NOMO-1 treated with dmso at 0.1 percent for 144 hours (cell line): ENCODE results near the gene ASZ1.

ENCODE experiments used
- DNase-seq: peaks from one replicate; lab custom pipeline; 2025; ENCODE audit not compliant: unreplicated experiment; lab: John Stamatoyannopoulos, UW

The ASZ1 gene

DNA sequence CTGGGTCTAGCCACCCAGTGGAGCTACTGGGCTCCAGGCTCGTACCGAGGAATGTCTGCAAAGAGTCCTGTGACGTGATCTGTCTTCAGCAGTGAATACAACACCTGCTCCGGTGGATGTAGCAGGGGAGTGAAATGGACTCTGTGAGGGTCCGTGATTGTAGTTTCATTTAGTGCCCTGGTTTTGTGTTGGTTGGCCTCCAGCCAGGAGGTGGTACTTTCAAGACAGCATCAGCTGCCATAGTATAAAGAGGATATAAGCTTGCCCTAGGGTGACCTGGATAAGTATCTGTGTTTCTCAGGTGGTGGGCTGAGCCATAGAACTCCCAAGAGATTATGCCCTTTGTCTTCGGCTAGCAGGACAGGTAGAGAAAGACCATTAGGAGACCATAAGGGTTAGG is 79.8 kb downstream of the ASZ1 start:
- DNase-seq = no peak

DNA sequence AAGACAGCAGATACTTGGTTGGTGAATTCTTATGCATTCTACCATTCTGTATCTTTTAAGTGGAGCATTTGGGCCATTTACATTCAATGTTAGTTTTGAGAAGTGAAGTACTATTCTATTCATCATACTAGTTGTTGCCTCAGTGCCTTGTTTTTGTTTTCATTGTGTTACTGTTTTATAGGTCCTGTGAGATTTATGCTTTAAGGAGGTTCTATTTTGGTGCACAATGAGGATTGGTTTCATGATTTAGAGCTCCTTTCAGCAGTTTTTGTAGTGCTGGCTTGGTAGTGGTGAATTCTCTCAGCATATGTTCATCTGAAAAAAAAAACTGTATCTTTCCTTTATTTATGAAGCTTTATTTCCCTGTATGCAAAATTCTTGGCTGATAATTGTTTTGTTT is 81.1 kb downstream of the ASZ1 start:
- no peak for DNase-seq

DNA sequence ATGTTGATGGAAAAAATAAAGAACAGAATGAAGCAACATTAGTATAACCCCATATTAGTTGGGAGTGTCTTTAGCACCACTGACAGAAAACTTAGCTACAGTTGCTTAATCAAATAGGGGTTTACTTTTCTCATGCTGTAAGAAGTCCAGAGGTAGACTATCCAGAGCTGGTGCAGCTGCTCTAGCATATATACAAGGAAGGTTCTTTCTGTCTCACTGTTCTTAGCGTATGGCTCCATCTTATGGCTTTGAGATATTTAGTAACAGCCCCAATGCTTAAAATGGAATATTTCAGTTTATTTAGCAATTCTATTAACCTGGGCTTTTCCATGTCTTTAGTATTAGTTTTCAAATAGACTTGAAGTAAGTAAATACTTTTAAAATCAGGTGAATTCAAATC is 89.3 kb downstream of the ASZ1 start:
- DNase-seq = no peak

DNA sequence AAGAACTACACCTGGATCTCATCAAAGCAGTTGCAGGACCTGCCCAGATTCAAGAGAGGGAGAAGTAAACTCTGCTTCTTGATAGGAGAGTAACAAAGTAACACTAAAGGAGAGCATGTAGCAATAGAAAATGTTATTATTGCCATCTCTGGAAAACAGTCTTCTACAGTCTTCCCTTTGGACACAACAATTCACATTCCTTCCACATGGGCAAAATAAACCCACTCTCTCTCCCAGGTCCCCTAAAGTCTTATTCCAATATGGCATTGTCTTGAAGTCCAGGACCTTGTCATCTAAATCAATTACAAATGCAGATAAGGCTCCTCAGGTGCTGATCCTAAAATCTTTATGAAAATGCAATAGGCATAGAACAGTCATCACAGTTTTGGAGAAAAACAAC is 94.1 kb downstream of the ASZ1 start:
- no peak for DNase-seq

DNA sequence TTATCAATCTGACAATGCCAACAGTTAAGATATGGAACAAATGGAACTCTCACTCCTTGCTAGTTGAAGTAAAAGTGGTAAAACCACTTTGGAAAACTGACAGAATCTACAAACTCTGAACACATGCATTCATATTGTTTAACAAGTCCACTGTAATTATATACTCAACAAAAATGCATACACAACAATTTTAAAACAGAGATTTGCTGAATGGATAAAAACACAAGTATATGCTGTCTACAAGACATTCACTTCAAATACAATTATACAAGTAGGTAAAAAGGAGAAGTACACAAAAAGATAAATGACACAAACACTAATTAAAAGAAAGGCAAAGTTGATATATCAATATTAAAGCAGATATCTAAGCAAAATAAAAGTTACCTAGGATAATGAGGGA is 95.3 kb downstream of the ASZ1 start:
- DNase-seq = no peak

DNA sequence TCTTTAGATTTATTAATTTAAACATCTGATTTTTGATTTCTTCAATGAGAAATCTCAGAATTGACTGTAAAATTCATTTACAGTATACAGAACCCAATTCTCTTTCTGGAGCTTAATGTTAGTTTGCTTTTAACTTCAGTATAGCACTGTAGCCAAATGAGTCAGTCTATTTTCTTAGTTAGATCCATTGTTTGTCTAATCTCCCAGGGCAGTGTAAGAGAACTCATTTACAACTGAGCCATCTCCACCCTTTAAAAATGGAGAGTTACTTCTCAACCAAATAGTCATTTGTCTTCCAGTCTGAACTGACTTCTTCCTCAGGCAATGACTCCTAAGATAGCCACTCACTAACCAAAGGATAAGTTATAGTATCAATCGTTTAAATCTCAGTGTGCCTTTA is 101.5 kb downstream of the ASZ1 start:
- no peak for DNase-seq

DNA sequence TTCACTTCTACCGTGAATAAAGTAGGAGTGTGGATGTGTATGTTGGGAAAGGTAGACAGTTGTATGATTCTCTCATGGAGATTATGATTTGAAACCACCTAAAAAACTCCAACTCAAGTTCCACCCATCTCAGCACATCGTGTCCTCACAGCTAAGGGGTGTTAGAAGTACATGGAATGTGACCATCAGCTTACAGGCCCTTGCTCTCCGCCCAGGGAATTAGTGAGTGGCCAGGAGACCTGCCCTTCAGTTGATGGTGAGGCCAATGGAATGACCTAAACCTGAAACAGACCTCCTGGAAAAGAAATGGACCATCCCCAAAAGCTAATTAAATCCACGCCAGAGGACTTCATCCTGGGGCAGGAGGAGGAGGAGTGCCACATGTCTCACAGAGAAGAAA is 102.3 kb downstream of the ASZ1 start:
- DNase-seq = no peak

DNA sequence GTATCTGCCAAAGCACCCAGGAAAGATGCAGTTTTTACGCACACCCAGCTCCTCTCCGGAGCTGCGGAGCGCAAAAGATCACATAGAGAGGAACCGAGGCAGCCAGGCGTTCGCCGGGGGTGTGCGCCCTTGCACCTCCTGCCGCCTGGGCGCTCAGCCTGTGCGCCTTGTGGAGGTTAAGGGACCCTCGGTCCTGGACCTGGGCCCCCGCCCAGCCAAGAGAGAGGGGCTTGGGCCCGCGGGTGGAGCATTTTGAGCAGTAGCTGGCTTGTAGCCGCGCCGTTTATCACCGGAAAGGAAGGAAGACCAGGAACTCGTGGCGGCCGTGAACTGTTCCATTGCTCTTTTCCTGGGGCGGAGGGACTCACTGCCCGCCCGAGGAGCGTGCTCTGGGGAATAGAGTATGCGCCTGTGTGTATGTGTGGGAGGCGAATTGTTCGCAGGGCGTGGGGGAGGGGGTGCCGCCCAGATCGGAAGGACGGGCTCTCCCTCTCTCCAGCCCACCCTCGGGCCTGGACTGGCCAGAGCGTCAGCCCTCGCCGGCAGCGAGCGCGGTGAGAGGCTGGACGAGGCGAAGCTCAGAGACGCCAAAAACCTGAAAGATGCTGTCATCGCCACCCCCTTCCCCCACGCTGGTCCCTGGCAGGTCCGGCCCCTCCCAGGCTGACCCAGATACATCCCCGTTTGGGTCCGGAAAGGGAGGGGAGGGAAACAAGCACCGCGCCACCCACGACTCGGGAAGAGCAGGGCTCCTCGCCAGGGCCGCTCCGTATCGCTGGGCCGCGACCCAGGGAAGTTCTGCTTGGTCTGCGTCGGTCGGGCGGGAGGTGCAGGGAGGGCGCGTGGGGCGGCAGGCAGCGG is 103.2 kb downstream of the ASZ1 start:
- DNase-seq = no peak

DNA sequence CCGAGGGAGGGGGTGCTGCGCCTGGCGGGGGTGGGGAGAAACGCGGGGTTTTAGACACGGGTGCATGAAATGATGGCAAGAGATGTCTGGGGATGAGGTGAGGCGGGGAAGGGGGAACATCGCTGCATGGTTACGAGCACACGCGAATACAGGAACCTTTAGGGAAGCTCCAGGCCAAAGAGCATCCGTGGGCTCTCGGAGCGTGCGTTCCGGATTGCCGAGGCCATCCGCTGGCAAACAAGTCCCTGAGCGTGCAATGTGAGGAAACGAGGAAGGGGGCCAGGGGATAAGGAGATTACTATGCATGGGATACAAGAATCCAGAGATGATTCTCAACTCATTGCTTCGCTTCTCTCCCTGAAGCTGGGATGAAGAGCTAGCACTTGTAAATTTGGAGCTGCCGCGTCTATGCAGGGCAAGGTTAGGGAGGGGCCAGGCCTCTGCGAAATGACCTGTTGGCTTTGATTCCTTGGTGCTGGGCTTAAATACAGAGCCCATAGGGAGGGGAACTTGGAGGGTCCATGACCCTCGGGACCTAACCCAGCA is 103.9 kb downstream of the ASZ1 start:
- DNase-seq = no peak

DNA sequence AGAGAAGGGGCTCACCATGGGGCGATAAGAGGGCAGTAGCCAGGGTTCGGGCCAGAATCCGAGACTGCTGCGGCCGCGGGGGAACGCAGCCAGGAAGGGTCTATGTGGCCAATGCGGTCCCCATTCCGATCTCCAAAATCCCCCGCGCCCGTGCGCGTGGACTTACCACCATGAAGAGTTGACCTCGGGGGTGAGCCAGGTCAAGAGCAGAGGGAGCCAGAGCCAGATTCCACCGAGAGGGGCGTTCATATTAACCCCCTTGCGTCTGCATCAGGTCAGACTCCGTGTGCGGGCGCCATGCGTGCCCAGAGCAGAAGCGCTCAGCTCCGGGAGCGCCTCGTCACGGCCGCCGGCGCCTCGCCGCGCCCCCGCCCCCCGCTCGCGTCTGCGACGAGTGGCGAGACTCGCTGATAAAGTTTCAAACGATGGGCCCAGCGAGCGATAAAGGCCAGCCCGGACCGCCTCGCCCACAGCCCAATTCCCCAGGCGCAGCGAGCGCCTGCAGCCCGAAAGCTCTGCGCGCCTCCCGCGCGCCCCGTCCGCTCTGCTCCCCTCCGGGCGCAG is 104.5 kb downstream of the ASZ1 start, which contains the start of gene WNT2:
TSS of gene WNT2 (minus strand) at position 318 of the 564 bp plus-strand sequence. CDS start at position 249, 69 bp downstream.
- DNase-seq = no peak

DNA sequence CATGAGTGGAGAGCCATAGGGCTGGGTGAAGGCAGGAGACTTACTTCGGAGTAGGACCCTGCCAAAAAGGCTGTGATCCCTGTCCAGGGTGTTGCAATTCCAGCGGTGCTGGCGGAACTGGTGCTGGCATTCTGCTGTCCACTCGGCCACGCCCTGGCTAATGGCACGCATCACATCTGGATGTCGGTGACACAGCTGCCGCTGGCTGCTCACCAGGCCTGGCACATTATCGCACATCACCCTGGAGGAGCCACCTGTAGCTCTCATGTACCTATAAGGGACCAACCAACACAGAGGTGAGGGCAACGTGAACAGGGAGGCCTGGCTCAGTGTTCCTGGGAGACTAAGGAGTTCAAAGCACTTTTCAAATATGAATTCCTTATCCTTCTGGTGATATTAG is 106.8 kb downstream of the ASZ1 start:
- DNase-seq = no peak

DNA sequence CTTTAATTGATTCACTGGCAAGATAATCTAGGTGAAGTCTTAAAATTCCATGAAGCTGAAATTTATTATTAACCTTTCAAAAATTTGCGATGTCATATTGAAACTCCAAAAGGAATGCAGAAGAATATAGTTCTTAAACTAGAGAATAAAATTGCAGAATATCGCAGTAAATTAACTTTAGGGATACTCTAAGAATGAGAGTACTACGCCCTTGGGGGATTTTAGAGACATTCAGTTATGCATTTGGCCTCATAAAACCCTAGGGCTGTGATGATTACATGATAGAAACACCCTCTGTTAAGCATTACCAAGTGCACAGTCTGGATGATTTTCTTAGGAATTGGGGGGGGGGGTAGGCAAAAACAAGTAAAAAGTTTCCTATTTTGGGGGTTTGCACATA is 108.1 kb downstream of the ASZ1 start:
- DNase-seq = no peak

DNA sequence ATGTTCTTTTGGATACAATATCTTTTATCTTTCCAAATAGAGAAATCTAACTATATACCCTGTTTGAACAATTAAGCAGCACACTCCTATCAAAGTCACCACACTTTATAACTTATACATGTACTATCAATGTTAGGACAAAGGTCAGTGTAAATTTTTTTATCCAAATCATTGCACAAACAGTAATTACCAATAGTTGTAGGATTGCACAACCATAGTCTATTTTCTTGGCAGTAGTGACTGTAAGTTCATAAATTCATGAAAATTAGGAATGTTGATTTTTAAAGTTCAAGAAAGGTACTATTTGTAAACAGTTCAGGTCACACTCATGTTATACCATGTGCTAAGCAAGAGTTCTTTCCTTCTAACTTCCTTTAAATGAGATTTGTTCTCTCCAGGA is 113.7 kb downstream of the ASZ1 start:
- DNase-seq = no peak
